DOHH2 (cell line): ENCODE data around the gene PRKN.

ENCODE experiments used
- EZH2phosphoT487 ChIP-seq: fragments of 200-600 bp; sonication (generic); IDR thresholded peaks from 2 replicates; pipeline ENCODE4 v1.6.1; 2017; ENCODE audit warnings: borderline replicate concordance, mild to moderate bottlenecking, antibody characterized with exemption, low read length, moderate library complexity, mixed read lengths
- TF ChIP-seq, protein P1 (sequence below): fragments of 200-600 bp; sonication (generic); IDR thresholded peaks from one replicate; pipeline ENCODE4 v1.5.1; 2014; ENCODE audit warnings: antibody characterized with exemption, mild to moderate bottlenecking, low read depth, low read length; ENCODE audit not compliant: poor library complexity, severe bottlenecking

DNA sequence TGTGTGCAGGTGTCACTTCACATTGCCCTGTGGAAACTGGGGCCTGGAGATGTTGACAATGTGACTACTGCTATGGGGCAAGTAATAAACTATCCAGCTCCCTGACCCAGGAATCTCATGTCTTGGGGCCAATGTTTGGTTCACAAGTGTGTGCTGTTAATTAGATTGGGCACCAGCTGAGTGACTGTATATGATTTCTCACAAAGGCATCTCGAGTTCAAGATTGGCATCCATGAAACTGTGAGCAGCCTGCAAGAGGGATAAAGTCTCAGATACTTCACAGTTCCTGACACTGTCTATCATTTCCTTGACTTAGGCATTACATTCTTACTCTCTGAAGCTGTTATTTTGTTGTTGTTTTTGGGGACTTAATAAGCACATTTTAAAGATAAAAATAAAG, 264.0 kb downstream of the PRKN start:
- TF ChIP-seq, protein P1, sequence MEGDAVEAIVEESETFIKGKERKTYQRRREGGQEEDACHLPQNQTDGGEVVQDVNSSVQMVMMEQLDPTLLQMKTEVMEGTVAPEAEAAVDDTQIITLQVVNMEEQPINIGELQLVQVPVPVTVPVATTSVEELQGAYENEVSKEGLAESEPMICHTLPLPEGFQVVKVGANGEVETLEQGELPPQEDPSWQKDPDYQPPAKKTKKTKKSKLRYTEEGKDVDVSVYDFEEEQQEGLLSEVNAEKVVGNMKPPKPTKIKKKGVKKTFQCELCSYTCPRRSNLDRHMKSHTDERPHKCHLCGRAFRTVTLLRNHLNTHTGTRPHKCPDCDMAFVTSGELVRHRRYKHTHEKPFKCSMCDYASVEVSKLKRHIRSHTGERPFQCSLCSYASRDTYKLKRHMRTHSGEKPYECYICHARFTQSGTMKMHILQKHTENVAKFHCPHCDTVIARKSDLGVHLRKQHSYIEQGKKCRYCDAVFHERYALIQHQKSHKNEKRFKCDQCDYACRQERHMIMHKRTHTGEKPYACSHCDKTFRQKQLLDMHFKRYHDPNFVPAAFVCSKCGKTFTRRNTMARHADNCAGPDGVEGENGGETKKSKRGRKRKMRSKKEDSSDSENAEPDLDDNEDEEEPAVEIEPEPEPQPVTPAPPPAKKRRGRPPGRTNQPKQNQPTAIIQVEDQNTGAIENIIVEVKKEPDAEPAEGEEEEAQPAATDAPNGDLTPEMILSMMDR: no peak
- TF ChIP-seq EZH2phosphoT487: no peak
